Naive B cell (primary cell): Measurements from ENCODE around the gene ERI2. TPM values are rescaled to one million over a fixed set of nuclear protein-coding genes. Genes with fewer than 3 reads are reported as not detected.

Experiments used
- ATAC-seq, 2 donors: fragments of 150-1000 bp; cut with Tn5 transposase; 2 replicates each; pipeline ENCODE4 v1.10.0; 2021; ENCODE audit warnings: low read depth in 2 of 2, mild to moderate bottlenecking in 2 of 2, moderate library complexity in 2 of 2
- DNase-seq: peaks from one replicate; pipeline ENCODE4 v3.0.0; 2022
- H3K27ac Mint-ChIP-seq, 6 donors: one replicate each; pipeline ENCODE4 v1.8.0; 2020 to 2022; ENCODE audit warnings: mild to moderate bottlenecking in 6 of 6, mixed read lengths in 6 of 6, moderate library complexity in 5 of 6, inconsistent platforms in 2 of 6
- H3K27me3 Mint-ChIP-seq, 3 donors: one replicate each; pipeline ENCODE4 v1.8.0; 2021 to 2022; ENCODE audit warnings: mixed read lengths in 3 of 3, mild to moderate bottlenecking in 1 of 3
- H3K36me3 Mint-ChIP-seq, 2 donors: one replicate each; pipeline ENCODE4 v1.8.0; 2020 to 2022; ENCODE audit warnings: mixed read lengths in 2 of 2, inconsistent platforms in 1 of 2, mild to moderate bottlenecking in 1 of 2
- H3K4me1 Mint-ChIP-seq, 3 donors: one replicate each; pipeline ENCODE4 v1.8.0; 2020 to 2022; ENCODE audit warnings: mixed read lengths in 3 of 3, inconsistent platforms in 1 of 3, mild to moderate bottlenecking in 1 of 3, moderate library complexity in 1 of 3
- H3K4me3 Mint-ChIP-seq, 8 donors: one replicate each; pipeline ENCODE4 v1.8.0; 2020 to 2022; ENCODE audit warnings: mild to moderate bottlenecking in 8 of 8, mixed read lengths in 8 of 8, moderate library complexity in 8 of 8, inconsistent platforms in 2 of 8
- H3K9me3 Mint-ChIP-seq, 7 donors: one replicate each; pipeline ENCODE4 v1.8.0; 2020 to 2022; ENCODE audit warnings: mixed read lengths in 7 of 7, mild to moderate bottlenecking in 5 of 7, inconsistent platforms in 2 of 7, moderate library complexity in 1 of 7
- polyA plus RNA-seq, 6 donors: library from polyadenylated mRNA; unstranded; fragments of 300-500 nt; fragmentation: Illumina TruSeq; gene quantifications; one replicate each; pipeline ENCODE4 v1.2.3, GENCODE V29; 2021; ENCODE audit warnings: low read depth in 6 of 6

Gene ERI2
- polyA plus RNA-seq, 6 donors from 2014 or later: 1.3 to 4.1 (median 2.0) TPM

DNA sequence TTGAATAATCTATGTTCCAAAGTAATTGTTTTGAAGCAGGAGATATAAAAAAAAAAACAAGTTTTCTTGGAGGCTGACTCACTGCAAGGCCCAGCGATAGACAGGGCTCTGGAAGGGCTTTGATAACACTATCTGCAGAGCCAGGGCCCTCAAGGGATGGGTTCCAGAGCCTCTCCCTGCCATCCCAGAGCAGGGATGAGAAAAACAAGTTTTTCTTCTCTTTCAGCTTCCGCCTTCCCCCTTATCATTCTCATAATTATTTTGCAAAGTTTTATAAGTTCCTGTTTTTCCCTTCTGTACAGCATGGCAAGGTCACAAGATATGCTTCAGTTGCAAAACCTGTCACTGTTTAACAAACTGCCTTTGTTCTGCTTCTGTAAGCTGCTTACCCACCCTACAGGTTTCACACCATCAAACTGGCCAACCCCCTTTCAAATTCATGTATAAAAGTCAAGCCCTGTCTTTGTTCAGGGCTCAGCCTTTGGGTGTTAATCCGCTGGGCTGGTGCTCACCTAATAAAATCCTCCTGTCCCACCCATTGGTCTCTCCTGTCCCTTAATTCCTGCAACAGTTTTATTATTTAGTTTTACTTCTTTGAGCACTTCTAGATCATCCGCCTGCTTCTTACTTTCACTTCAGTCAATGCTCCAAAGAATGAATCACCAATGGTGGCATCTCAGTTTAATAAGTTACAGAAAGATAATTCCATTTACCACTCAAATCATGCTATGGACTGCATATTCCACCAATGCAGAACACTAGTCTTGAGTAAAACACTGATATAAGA, 59.0 kb downstream of the ERI2 start:
- peak overlapping the region in 1 of 8 donors; percentile 24 for H3K4me3 Mint-ChIP-seq
- ATAC-seq: no peak
- H3K9me3 Mint-ChIP-seq: peaks cover 7 to 22% (median 18%) of the 10 kb centered on the region in 7 donors
- H3K36me3 Mint-ChIP-seq: peaks cover 8 to 11% of the 10 kb centered on the region in 2 donors
- H3K27me3 Mint-ChIP-seq: no peaks in the 10 kb centered on the region
- DNase-seq: no peak
- H3K4me1 Mint-ChIP-seq: peaks cover 0 to under 1% (median under 1%) of the 10 kb centered on the region in 3 donors
- H3K27ac Mint-ChIP-seq: no peak overlapping the region

DNA sequence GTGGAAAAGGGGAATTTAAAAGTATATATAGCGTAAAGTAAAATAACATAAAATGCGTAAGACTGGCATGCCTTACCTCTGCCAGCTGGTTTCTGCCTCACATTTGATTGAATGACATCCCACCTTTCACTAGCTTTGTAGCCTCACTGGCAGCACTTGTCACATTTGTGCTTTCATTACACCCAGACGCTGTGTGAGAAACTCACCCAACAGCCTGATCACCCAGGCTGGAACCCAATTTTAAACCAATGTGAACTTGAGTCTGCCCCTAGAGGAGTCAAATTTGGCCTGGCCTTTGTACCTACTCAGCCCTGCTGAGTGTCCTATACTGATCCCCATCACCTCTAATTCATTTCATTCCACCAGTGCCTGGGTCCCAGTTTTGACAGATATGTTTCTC, 59.8 kb downstream of the ERI2 start:
- no peak for DNase-seq
- ATAC-seq: no peak
- peaks cover 8 to 11% of the 10 kb centered on the region in 2 donors for H3K36me3 Mint-ChIP-seq
- no peaks in the 10 kb centered on the region for H3K27me3 Mint-ChIP-seq
- H3K27ac Mint-ChIP-seq: no peak overlapping the region
- peaks cover 7 to 22% (median 18%) of the 10 kb centered on the region in 7 donors for H3K9me3 Mint-ChIP-seq
- H3K4me3 Mint-ChIP-seq: no peak overlapping the region
- H3K4me1 Mint-ChIP-seq: peaks cover 0 to 8% (median 6%) of the 10 kb centered on the region in 3 donors

Other genes starting within 250 kb of the ERI2 start
- gene ACSM2B, start 230.1 kb downstream of the ERI2 start, polyA plus RNA-seq: not detected
- 1 to 10 TPM in 2 of 6 donors, under 1 TPM in 3, not detected in 1; 0.25 to 1.1 (median 0.85) TPM for gene ACSM1, start 108.8 kb downstream of the ERI2 start, polyA plus RNA-seq
- 10 to 100 TPM; 35.1 to 75.3 (median 62.8) TPM for gene THUMPD1, start 64.7 kb downstream of the ERI2 start, polyA plus RNA-seq
- gene ACSM3, start 42.5 kb downstream of the ERI2 start, polyA plus RNA-seq: 10 to 100 TPM in 1 of 6 donors, 1 to 10 TPM in 5; 2.8 to 13.3 (median 6.4) TPM
- not detected for gene REXO5, start 55 bp upstream of the ERI2 start, polyA plus RNA-seq
- gene DCUN1D3, start 93.9 kb upstream of the ERI2 start, polyA plus RNA-seq: 1 to 10 TPM in 1 of 6 donors, under 1 TPM in 4, not detected in 1; 0.38 to 1.1 (median 0.52) TPM
- 10 to 100 TPM; 44.8 to 82.9 (median 52.9) TPM for gene LYRM1, start 94.3 kb upstream of the ERI2 start, polyA plus RNA-seq